Upper lobe of right lung (tissue), 1 donor: ENCODE data around the gene MPRIP. TPM values are rescaled to one million over a fixed set of nuclear protein-coding genes. Genes with fewer than 3 reads are reported as not detected.

ENCODE experiments used
- ATAC-seq: fragments of 200-7000 bp; cut with Tn5 transposase; one replicate; pipeline ENCODE4 v1.9.1; 2020; ENCODE audit warnings: mild to moderate bottlenecking, moderate library complexity
- DNase-seq: peaks from one replicate; pipeline ENCODE4 v3.0.0-alpha.2; 2020
- H3K27ac ChIP-seq: fragments of 200-600 bp; one replicate; pipeline ENCODE4 v1.8.0; 2022
- H3K27me3 ChIP-seq: fragments of 200-600 bp; one replicate; pipeline ENCODE4 v1.8.0; 2022; ENCODE audit warnings: mild to moderate bottlenecking
- H3K36me3 ChIP-seq: fragments of 200-600 bp; one replicate; pipeline ENCODE4 v1.8.0; 2022
- H3K4me1 ChIP-seq: fragments of 200-600 bp; one replicate; pipeline ENCODE4 v1.8.0; 2022
- H3K4me3 ChIP-seq: fragments of 200-600 bp; one replicate; pipeline ENCODE4 v1.8.0; 2022; ENCODE audit warnings: mild to moderate bottlenecking
- H3K9me3 ChIP-seq: fragments of 200-600 bp; one replicate; pipeline ENCODE4 v1.8.0; 2022
- intact Hi-C: fragments of 100-400 bp; cut with DNase I; formaldehyde crosslinking; loops from one replicate; pipeline ENCODE4 v1.11.0; 2022
- total RNA-seq: library from RNA; stranded (reverse); fragmentation: NEBNext Ultra II Directional; extraction: Animal tissue kit (Norgen Biotek cat#: 25700); gene quantifications from one replicate; pipeline ENCODE4 v1.2.1, GENCODE V29; 2021
- TF ChIP-seq, protein P1 (sequence below): fragments of 200-600 bp; IDR thresholded peaks from one replicate; pipeline ENCODE4 v1.8.0; 2022; ENCODE audit warnings: antibody characterized with exemption
- donor health status: DM: no; HTN: yes; CAD: no; lungs with severe emphysema.

Gene MPRIP
- total RNA-seq, 1 donor from 2014 or later: 333 TPM

DNA sequence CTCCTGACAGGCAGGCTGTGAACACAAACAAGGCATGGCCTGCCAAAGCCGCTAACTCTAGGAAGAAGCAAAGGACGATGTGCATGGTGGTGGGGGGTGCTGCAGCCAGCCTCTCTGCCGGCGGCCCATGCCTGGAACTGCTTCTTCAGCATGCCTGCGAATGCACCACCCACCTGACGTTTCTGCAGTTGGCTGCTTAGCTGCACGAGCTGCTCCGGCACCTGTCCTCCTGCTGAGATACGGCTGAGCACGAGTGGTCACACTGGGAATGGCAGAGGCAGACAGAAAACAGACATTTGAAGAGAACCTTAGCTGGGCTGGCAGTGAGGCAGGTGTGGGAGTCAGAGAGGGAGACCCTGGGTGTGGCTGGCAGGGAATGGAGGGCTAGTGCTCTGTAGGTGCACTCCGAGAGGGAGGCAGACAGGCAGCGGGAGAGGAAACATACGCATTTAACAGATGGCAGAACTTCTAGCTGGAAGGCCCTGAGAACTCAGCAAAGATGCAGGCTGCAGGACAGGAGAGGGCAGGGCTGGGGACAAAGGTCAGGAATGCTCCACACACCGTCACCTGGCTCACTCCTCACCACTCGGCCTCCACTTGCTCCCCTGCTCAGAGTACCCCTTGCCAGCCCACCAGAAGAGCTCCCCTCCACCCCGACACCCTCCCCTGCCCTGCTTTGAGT lies 189.5 kb downstream of the MPRIP start:
- Histone ChIP-seq H3K9me3 (no peaks in the 10 kb centered on the region), H3K36me3 (peaks cover 64% of the 10 kb centered on the region), H3K27ac (no peak overlapping the region), H3K4me1 (peaks cover 18% of the 10 kb centered on the region), H3K4me3 (no peak overlapping the region), H3K27me3 (no peaks in the 10 kb centered on the region)
- TF ChIP-seq, protein P1, sequence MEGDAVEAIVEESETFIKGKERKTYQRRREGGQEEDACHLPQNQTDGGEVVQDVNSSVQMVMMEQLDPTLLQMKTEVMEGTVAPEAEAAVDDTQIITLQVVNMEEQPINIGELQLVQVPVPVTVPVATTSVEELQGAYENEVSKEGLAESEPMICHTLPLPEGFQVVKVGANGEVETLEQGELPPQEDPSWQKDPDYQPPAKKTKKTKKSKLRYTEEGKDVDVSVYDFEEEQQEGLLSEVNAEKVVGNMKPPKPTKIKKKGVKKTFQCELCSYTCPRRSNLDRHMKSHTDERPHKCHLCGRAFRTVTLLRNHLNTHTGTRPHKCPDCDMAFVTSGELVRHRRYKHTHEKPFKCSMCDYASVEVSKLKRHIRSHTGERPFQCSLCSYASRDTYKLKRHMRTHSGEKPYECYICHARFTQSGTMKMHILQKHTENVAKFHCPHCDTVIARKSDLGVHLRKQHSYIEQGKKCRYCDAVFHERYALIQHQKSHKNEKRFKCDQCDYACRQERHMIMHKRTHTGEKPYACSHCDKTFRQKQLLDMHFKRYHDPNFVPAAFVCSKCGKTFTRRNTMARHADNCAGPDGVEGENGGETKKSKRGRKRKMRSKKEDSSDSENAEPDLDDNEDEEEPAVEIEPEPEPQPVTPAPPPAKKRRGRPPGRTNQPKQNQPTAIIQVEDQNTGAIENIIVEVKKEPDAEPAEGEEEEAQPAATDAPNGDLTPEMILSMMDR: no peak
- no peak for DNase-seq
- ATAC-seq: no peak
- intact Hi-C loops: no loop called here

DNA sequence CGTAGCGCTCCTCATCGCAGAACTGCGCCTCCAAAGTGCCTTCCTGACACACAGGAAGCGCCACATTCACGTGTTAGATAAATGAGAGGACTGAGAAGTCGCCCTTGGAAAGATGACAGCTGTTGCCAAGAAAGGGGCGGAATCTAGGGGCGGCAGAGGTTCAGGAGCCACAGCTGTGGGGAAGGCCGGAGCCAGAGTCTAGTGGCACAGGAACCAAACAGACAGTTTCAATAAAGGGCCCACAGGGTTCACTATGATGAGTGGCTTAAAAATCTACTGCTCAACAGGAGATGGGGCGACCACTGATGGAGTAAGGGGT lies 190.0 kb downstream of the MPRIP start:
- DNase-seq (no peak), ATAC-seq (no peak)
- TF ChIP-seq, protein P1: no peak
- Histone ChIP-seq H3K4me1 (peaks cover 18% of the 10 kb centered on the region), H3K27ac (no peak overlapping the region), H3K27me3 (no peaks in the 10 kb centered on the region), H3K36me3 (peaks cover 59% of the 10 kb centered on the region), H3K4me3 (no peak overlapping the region), H3K9me3 (no peaks in the 10 kb centered on the region)
- intact Hi-C loops: no loop called here

DNA sequence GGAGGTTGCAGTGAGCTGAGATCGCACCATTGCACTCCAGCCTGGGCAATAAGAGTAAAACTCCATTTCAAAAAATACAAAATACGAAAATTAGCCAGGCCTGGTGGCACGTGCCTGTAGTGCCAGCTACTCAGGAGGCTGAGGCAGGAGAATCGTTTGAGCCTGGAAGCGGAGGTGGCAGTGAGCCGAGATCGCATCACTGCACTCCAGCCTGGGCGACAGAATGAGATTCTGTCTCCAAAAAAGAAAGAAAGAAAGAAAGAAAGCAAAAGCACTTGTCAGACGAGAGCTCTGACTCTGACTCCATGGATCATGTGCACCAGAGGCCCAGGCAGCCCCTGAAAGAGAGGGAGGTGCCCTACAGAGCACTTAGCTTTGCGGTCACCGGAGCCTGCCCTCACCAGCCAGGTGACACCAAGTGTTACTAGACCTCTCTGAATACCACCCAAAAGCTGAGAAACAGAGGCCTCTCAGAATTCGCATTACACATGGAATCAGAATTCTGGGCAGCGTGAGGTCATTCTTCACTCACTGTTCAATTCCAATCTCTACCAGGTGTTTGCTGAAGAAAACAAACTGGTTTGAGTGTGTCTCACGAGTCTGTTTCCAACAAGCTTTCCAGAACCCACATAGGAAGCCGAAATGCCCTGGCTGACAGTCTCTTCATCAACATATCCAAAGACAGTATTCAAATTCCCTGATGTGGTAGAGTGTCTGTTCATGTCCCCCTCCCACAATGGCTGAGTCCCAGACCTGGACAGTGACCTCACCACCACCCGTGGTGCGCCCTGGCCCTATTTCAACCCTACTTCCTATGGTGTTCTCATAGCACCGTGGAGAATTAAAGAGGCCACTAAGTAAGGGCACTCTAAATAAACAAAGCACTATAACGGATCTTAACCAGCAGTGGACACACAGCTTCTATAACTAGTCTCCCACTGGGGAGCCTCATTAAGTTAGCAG lies 193.2 kb downstream of the MPRIP start:
- H3K4me3 ChIP-seq: peak overlapping the region; percentile 100
- peaks cover 24% of the 10 kb centered on the region for H3K4me1 ChIP-seq
- TF ChIP-seq, protein P1: no peak
- no peak for DNase-seq
- no peaks in the 10 kb centered on the region for H3K9me3 ChIP-seq
- intact Hi-C loops: no loop called here
- no peaks in the 10 kb centered on the region for H3K27me3 ChIP-seq
- H3K36me3 ChIP-seq: peaks cover 26% of the 10 kb centered on the region
- H3K27ac ChIP-seq: peak overlapping the region; percentile 99
- peak; percentile 56 for ATAC-seq

DNA sequence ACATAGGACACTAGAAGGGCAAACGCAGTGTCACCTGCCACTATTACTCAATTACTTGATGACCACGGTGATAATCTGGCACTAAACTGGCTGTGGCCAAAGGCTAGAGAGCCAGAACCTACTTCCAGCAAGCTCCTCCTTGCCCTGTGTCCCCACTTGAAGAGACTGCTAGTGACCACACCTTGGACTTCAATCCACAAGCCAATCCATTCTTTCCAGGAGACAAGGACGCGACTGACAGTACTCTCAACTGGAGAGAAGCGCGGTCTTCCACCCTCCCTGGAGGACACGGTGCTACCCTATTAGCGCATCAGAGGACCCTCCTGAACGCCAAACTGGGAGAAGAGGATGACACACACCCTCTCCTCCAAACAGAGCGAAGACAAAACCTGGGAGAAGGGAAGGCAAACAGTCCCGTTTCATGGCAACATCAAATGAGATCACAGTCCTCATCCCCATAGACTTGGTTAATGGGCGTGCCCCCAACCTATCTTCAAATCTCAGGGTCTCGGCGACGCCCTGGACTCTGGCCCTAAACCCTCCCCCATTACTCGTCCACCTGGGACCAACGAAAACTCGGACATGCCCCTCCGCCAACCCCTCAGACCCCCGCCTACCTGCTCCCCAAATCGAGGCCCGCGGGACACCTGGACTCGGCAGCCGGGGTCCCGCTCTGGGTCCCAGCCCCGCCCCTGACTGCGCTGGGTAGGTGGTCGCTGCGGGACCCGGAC lies 194.2 kb downstream of the MPRIP start:
- Histone ChIP-seq H3K36me3 (peaks cover 17% of the 10 kb centered on the region), H3K9me3 (no peaks in the 10 kb centered on the region), H3K27me3 (no peaks in the 10 kb centered on the region), H3K4me1 (peaks cover 24% of the 10 kb centered on the region), H3K27ac (peak overlapping the region; percentile 99), H3K4me3 (peak overlapping the region; percentile 100)
- ATAC-seq (peak; percentile 47), DNase-seq (no peak)
- TF ChIP-seq, protein P1: no peak
- intact Hi-C loops: no loop called here

DNA sequence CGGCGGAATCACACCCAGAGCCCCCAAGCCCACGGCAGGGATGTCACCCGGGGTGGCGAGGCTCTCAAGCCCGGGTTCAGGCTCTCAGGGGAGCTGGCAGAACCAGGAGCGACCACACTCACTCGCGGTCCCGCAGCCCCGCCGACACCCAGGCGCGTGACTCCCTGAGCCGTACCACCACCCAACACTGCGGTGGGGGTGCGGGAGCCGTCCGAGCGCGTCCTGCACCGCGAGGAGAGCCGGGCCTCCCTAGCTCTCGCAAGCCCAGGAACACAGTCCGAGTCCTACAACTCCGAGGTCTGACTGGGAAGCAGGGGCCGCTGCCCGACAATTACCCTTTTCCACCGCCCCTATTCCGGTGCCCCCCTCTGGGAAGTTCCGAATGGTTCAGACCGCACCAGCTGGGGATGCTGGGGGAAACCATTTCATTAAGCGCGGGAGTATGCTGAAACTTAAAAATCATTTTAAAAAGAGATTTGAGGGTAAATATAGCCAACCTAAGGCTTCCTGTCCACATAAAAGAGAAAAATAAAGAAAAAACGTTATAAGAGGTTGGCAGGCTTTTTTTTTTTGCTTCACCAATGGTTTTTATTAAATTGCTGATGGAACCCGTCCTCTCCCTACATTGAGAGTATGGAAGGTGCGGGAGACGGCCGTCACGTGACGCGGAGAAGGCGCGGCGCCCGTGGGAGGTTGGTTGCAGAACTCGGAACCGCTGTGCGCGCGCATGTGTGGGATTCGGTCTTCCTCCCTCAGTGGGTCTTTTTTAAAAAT lies 195.0 kb downstream of the MPRIP start, which contains the start of gene FLCN:
Gene FLCN, minus strand, starts transcription at position 143 of the 774 bp plus-strand sequence. CDS start 9,031 bp downstream, outside the sequence.
- Histone ChIP-seq H3K36me3 (peaks cover 9% of the 10 kb centered on the region), H3K27me3 (no peaks in the 10 kb centered on the region), H3K27ac (peak within 1 kb of the TSS; percentile 99), H3K4me1 (peaks cover 24% of the 10 kb centered on the region), H3K9me3 (no peaks in the 10 kb centered on the region), H3K4me3 (peak within 1 kb of the TSS; percentile 100)
- peak; percentile 95 for ATAC-seq
- DNase-seq: peak; percentile 97
- TF ChIP-seq, protein P1: peak; percentile 1
- intact Hi-C loops: no loop called here
